A673 (cell line): ENCODE measurements around the gene AP3B2.

Experiments used
- CTCF ChIP-seq: fragments of 300-800, 200-600 bp; sonication (generic); conservative IDR thresholded peaks from 2 replicates; pipeline ENCODE4 v1.5.1; 2017; ENCODE audit warnings: low read depth, mild to moderate bottlenecking, antibody characterized with exemption, low read length, moderate library complexity, mixed read lengths
- EZH2 ChIP-seq: fragments of 200-600 bp; sonication (generic); IDR thresholded peaks from 2 replicates; pipeline ENCODE4 v1.6.1; 2017; ENCODE audit warnings: borderline replicate concordance, low read depth, mild to moderate bottlenecking, mixed read lengths, antibody characterized with exemption, low read length; ENCODE audit not compliant: poor library complexity, severe bottlenecking

- TF ChIP-seq CTCF = 0 out of 2 replicates have a peak, but pooled peaks have one; percentile 13
- TF ChIP-seq EZH2 = no peak
Measured at GRCh38 chr15:82680200-82681102, 29.2 kb downstream of the AP3B2 start.
